ENCODE results near the gene CDK11B. TPM values are rescaled to one million over a fixed set of nuclear protein-coding genes. Genes with fewer than 3 reads are reported as not detected.
A peak's percentile ranks its signal among the peaks of the same experiment; 100 is the strongest.

CDK11B gene
- total RNA-seq, 1 donor from 2014 or later, result 24.8 TPM

DNA sequence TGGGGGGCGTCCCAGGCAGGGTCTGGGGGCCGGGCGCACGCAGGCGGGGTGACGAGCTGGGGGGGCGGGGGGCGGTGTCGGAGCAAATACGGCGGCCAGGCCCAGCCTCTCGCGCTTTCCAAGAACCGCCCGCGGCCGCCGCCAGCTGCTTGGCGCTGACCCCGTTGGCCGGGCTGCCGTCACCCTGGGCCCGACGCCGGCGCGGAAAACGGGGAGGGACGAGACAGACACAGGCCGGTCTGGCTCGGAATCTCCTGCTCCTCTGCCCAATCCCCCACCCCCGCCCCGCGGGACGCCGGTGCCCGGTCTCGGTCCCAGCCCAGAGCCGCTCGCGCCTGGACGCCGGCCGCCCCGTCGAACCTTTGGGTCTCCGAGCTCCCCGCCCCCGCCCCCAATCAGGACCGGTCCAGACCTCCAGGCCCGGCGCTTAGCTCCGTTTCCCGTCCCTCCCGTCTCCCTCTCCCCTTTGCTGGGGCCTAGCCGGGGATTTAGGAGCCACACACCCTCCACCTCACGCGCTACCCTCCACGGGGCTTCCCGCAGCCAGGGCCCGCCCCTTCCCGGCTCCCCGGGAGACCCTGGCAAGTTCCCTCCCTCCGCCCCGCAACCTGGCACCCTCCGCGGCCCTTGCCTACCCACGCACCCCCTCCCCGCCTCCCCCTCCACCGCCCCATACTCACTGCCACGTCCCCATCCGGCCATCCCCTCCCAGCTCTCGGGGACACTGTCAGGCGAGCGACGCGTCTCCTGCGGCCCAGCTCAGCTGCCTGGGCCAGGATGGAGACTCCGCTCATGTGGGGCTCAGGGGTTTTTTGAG, 27.6 kb downstream of the CDK11B start:
- DNase-seq, result peak; percentile 77

DNA sequence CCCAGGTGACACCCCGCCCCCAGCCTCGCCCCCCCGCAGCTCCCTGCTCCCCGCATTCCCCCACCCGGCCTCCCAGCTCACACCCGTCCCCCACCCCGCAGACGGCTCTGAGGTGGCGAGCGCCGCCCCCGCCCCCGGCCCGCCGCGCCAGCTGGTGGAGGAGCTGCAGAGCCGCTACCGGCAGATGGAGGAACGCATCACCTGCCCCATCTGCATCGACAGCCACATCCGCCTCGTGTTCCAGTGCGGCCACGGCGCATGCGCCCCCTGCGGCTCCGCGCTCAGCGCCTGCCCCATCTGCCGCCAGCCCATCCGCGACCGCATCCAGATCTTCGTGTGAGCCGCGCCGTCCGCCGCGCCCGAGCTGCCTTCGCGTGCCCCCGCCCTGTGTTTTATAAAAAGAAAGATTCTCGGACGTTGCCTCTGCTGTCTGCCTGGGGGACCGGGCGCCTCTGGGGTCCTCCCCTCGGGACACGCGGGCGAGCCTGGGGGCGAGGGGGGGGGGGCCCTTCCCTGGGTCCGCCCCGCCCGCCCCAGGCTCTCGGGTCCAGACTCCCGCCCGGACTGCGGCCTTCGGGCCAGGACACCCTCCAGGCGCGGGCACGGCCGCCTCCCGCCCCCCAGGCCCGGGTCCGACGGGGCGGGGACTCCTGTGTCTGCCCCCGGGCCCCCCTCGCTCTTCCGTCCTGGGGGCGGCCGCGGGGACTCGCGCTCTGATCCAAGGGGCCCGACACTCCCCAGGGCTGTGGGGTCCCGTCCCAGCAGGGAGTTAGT, 28.4 kb downstream of the CDK11B start:
- intact Hi-C loops (cut with DNase I), result no loop called here
- Histone ChIP-seq H3K27me3 (peaks cover 10% of the 10 kb centered on the region), H3K27ac (peak overlapping the region; percentile 84), H3K36me3 (peaks cover 7% of the 10 kb centered on the region), H3K4me1 (peaks cover 2% of the 10 kb centered on the region), H3K4me3 (peak overlapping the region; percentile 43), H3K9me3 (no peaks in the 10 kb centered on the region)
- ATAC-seq (peak; percentile 42), DNase-seq (peak; percentile 85)
- TF ChIP-seq CTCF (IDR thresholded peaks at IDR 0.05), result no peak

More for the DNA sequence above, 27.6 kb downstream of the CDK11B start:
- Histone ChIP-seq H3K4me1 (peaks cover 2% of the 10 kb centered on the region), H3K27ac (peak overlapping the region; percentile 84), H3K36me3 (peaks cover 7% of the 10 kb centered on the region), H3K9me3 (no peaks in the 10 kb centered on the region), H3K4me3 (peak overlapping the region; percentile 43), H3K27me3 (peaks cover 10% of the 10 kb centered on the region)
- ATAC-seq, result peak; percentile 1
- intact Hi-C loops (cut with DNase I), result no loop called here
- TF ChIP-seq CTCF (IDR thresholded peaks at IDR 0.05), result no peak

- H3K27ac ChIP-seq, result peak overlapping the region; percentile 26
Measured at GRCh38 chr1:1629430-1630190, 29.2 kb downstream of the CDK11B start.

GRCh38 chr1:1628754-1629429, 29.9 kb downstream of the CDK11B start:
- Histone ChIP-seq H3K4me1 (peaks cover 2% of the 10 kb centered on the region), H3K36me3 (peaks cover 7% of the 10 kb centered on the region), H3K4me3 (peak overlapping the region; percentile 25), H3K9me3 (no peaks in the 10 kb centered on the region), H3K27ac (peak overlapping the region; percentile 26), H3K27me3 (peaks cover 10% of the 10 kb centered on the region)
- intact Hi-C loops (cut with DNase I), result no loop called here
- DNase-seq (no peak), ATAC-seq (no peak)
- TF ChIP-seq CTCF (IDR thresholded peaks at IDR 0.05), result no peak

More at GRCh38 chr1:1629430-1630190, 29.2 kb downstream of the CDK11B start:
- no peaks in the 10 kb centered on the region for H3K9me3 ChIP-seq
- H3K27me3 ChIP-seq, result peaks cover 10% of the 10 kb centered on the region
- intact Hi-C loops (cut with DNase I), result no loop called here
- H3K4me1 ChIP-seq, result peaks cover 2% of the 10 kb centered on the region
- peak overlapping the region; percentile 25 for H3K4me3 ChIP-seq
- H3K36me3 ChIP-seq, result peaks cover 7% of the 10 kb centered on the region
- DNase-seq (peak; percentile 78), ATAC-seq (peak; percentile 22)
- no peak for TF ChIP-seq CTCF (IDR thresholded peaks at IDR 0.05)
